ENCODE measurements around the gene SAMD13.

Gene SAMD13

GRCh38 chr1:84347271-84347931, 45.9 kb downstream of the SAMD13 start:
- no peak for DNase-seq

- no peak for DNase-seq
Measured at GRCh38 chr1:84347932-84348555, 46.5 kb downstream of the SAMD13 start.

GRCh38 chr1:84348759-84349158, 47.3 kb downstream of the SAMD13 start:
- no peak for DNase-seq

- DNase-seq: no peak
Measured at GRCh38 chr1:84350104-84350503, 48.6 kb downstream of the SAMD13 start.

- no peak for DNase-seq
Measured at GRCh38 chr1:84350550-84350949, 49.0 kb downstream of the SAMD13 start.

GRCh38 chr1:84352298-84353106, 51.0 kb downstream of the SAMD13 start:
- no peak for DNase-seq

- no peak for DNase-seq
Measured at GRCh38 chr1:84353695-84354094, 52.2 kb downstream of the SAMD13 start.

- DNase-seq: no peak
Measured at GRCh38 chr1:84355556-84355955, 54.0 kb downstream of the SAMD13 start.

- no peak for DNase-seq
Measured at GRCh38 chr1:84356881-84357280, 55.4 kb downstream of the SAMD13 start.

- no peak for DNase-seq
Measured at GRCh38 chr1:84358695-84359094, 57.2 kb downstream of the SAMD13 start.

GRCh38 chr1:84360316-84360715, 58.8 kb downstream of the SAMD13 start:
- DNase-seq: no peak

GRCh38 chr1:84361796-84362195, 60.3 kb downstream of the SAMD13 start:
- no peak for DNase-seq

- no peak for DNase-seq
Measured at GRCh38 chr1:84363019-84363418, 61.5 kb downstream of the SAMD13 start.

- DNase-seq: no peak
Measured at GRCh38 chr1:84363622-84364021, 62.1 kb downstream of the SAMD13 start.

GRCh38 chr1:84365225-84366221, 64.0 kb downstream of the SAMD13 start:
- DNase-seq: no peak

GRCh38 chr1:84366786-84367185, 65.3 kb downstream of the SAMD13 start:
- DNase-seq: no peak

GRCh38 chr1:84367219-84367618, 65.7 kb downstream of the SAMD13 start:
- DNase-seq: no peak

GRCh38 chr1:84368441-84368840, 66.9 kb downstream of the SAMD13 start:
- DNase-seq: no peak

GRCh38 chr1:84370266-84370665, 68.8 kb downstream of the SAMD13 start:
- no peak for DNase-seq

- no peak for DNase-seq
Measured at GRCh38 chr1:84370831-84371394, 69.4 kb downstream of the SAMD13 start.

GRCh38 chr1:84373436-84374141, 72.1 kb downstream of the SAMD13 start:
- no peak for DNase-seq

Data from NCI-H524 treated with DMSO at 0.1 percent for 48 hours (cell line).